Ovary (tissue), 9 donors: ENCODE measurements around the gene OTX1. TPM values are rescaled to one million over a fixed set of nuclear protein-coding genes. Genes with fewer than 3 reads are reported as not detected.

Source experiments
- DNase-seq, 5 donors: peaks; one replicate each; pipeline ENCODE4 v3.0.0-alpha.2; 2019 to 2020
- H3K27ac ChIP-seq, 2 donors: fragments of 200-600 bp; one replicate each; pipeline versions ENCODE4 v1.5.1 to v1.8.0; 2019 to 2022
- H3K27me3 ChIP-seq: fragments of 200-600 bp; one replicate; pipeline ENCODE4 v1.8.0; 2022
- H3K36me3 ChIP-seq: fragments of 200-600 bp; sonication (generic); one replicate; pipeline ENCODE4 v1.5.1; 2019
- H3K4me1 ChIP-seq: one replicate; pipeline ENCODE4 v1.8.1; 2013; ENCODE audit warnings: mild to moderate bottlenecking, moderate library complexity; ENCODE audit not compliant: insufficient read depth
- H3K4me3 ChIP-seq: fragments of 200-600 bp; sonication (generic); one replicate; pipeline ENCODE4 v1.5.1; 2017
- H3K9me3 ChIP-seq, 2 donors: fragments of 200-600 bp in 1 of 2; sonication (generic) in 1 of 2; one replicate each; pipeline versions ENCODE4 v1.5.1 to v1.8.1; 2013 to 2019; ENCODE audit warnings: mild to moderate bottlenecking in 1 of 2, moderate library complexity in 1 of 2
- EP300 ChIP-seq: sonication (generic); formaldehyde crosslinking; IDR thresholded peaks from one replicate; pipeline ENCODE4 v1.6.1; 2017; ENCODE audit warnings: antibody characterized with exemption
- POLR2A ChIP-seq: fragments of 450-650 bp; IDR thresholded peaks from one replicate; pipeline ENCODE4 v1.6.1; 2017; ENCODE audit warnings: antibody characterized with exemption, mild to moderate bottlenecking, moderate library complexity
- WGBS, 3 donors: extraction: QIAGEN DNeasy Blood & Tissue Kit in 1 of 3; methylation state at CpG; one replicate each; pipeline versions ENCODE4 v1.1.5 to v1.1.7; 2013 to 2017; 5-methylcytosine and 5-hydroxymethylcytosine counted together
- intact Hi-C, 4 donors: fragments of 100-400 bp; cut with DNase I; formaldehyde crosslinking; loops; one replicate each; pipeline versions ENCODE4 v1.11.0 to v1.15.1; 2022 to 2023
- polyA plus RNA-seq, 2 donors: library from polyadenylated mRNA; stranded (reverse); fragments of 200-250 nt in 1 of 2; fragments of 350-450 nt in 1 of 2; fragmentation: Illumina TruSeq in 1 of 2; extraction: RNeasy Lipid Tissue Mini Kit (QIAGEN cat#74804) in 1 of 2; gene quantifications; one replicate each; pipeline ENCODE4 v1.2.3, GENCODE V29; 2013 to 2014
- total RNA-seq, 7 donors: library from RNA; depleted of rRNA in 2 of 7; stranded (reverse); fragments of >200 nt in 2 of 7; fragmentation: NEBNext Ultra II Directional in 3 of 7; extraction: Animal tissue kit (Norgen Biotek cat#: 25700) in 3 of 7; gene quantifications; one replicate each; pipeline versions ENCODE4 v1.1.0 to v1.2.4, GENCODE V29; 2016 to 2023
- TF ChIP-seq, protein P1 (sequence below), 3 donors: fragments of 450-650 bp in 2 of 3; fragments of 200-600 bp in 1 of 3; IDR thresholded peaks; one replicate each; pipeline versions ENCODE4 v1.5.1 to v1.8.0; 2016 to 2022; ENCODE audit warnings: antibody characterized with exemption in 3 of 3, mild to moderate bottlenecking in 1 of 3
- donor health status: DM: no; HTN: no; CAD: no; lungs with moderate emphysema.
- donor health status: DM: no; HTN: no; CAD: no.
- donor health status: Bipolar disorder and iron deficiency.
- donor health status: DM: yes; HTN: yes; CAD: no.
- donor health status: DM: no; HTN: no; CAD: no.
- donor health status: DM: yes; HTN: yes; CAD: no.

Gene OTX1
- total and polyA plus RNA-seq, 9 donors, result 0.04 to 0.92 (median 0.19) TPM; not detected in 3

DNA sequence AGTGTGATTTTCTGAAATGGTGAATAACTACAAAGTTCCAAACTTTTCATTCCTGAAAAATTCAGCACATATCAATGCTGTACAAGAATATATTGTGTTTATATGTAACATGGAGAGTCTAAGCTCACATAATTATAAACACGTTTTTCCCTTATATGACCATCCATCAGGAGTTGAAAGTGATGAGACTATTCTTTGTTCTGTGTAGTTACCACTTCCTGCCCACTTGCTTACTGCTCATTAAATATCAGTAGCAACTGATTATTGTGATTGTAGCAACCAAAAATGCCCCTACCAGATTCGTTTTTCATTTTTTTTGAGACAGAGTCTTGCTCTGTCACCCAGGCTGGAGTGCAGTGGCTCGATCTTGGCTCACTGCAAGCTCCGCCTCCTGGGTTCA lies 30.8 kb downstream of the OTX1 start:
- H3K27me3 ChIP-seq, result no peaks in the 10 kb centered on the region
- no peaks in the 10 kb centered on the region for H3K9me3 ChIP-seq
- 76 to 79% (median 78%) methylated on average over 4 of the region's 4 CpGs for whole genome bisulfite sequencing, 3 donors
- no peak for DNase-seq
- H3K4me1 ChIP-seq, result no peaks in the 10 kb centered on the region
- TF ChIP-seq POLR2A (no peak), EP300 (no peak)
- TF ChIP-seq, protein P1, sequence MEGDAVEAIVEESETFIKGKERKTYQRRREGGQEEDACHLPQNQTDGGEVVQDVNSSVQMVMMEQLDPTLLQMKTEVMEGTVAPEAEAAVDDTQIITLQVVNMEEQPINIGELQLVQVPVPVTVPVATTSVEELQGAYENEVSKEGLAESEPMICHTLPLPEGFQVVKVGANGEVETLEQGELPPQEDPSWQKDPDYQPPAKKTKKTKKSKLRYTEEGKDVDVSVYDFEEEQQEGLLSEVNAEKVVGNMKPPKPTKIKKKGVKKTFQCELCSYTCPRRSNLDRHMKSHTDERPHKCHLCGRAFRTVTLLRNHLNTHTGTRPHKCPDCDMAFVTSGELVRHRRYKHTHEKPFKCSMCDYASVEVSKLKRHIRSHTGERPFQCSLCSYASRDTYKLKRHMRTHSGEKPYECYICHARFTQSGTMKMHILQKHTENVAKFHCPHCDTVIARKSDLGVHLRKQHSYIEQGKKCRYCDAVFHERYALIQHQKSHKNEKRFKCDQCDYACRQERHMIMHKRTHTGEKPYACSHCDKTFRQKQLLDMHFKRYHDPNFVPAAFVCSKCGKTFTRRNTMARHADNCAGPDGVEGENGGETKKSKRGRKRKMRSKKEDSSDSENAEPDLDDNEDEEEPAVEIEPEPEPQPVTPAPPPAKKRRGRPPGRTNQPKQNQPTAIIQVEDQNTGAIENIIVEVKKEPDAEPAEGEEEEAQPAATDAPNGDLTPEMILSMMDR (IDR thresholded peaks at IDR 0.05), result no peak
- H3K27ac ChIP-seq, result no peak overlapping the region
- intact Hi-C loops, result no loop called here
- H3K4me3 ChIP-seq, result no peak overlapping the region
- no peaks in the 10 kb centered on the region for H3K36me3 ChIP-seq

DNA sequence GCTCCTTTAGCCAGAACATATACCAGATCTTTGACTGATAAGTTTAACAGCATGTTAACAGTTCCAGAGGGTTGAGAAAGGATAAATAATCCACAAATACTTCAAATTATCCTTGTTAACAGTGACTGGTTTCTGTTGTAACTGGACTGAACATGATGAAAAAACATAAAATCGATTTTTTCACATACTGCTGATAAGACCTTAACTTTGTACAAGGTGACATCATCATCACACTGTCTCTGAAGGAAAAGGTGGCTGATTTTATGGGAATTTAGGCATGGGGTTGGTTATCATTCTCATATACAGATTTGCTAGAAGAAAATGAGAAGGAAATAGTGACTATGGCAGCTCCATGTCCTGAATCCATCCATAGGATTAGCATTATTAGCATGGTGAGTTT lies 36.1 kb downstream of the OTX1 start:
- DNase-seq, result no peak
- Histone ChIP-seq H3K4me1 (no peaks in the 10 kb centered on the region), H3K27me3 (no peaks in the 10 kb centered on the region), H3K27ac (no peak overlapping the region), H3K4me3 (no peak overlapping the region), H3K9me3 (no peaks in the 10 kb centered on the region), H3K36me3 (no peaks in the 10 kb centered on the region)
- 39 to 67% (median 43%) methylated on average over 1 of the region's 1 CpG for WGBS, 3 donors
- intact Hi-C loops, result no loop called here
- TF ChIP-seq, protein P1 (IDR thresholded peaks at IDR 0.05), result no peak
- TF ChIP-seq EP300 (no peak), POLR2A (no peak)

DNA sequence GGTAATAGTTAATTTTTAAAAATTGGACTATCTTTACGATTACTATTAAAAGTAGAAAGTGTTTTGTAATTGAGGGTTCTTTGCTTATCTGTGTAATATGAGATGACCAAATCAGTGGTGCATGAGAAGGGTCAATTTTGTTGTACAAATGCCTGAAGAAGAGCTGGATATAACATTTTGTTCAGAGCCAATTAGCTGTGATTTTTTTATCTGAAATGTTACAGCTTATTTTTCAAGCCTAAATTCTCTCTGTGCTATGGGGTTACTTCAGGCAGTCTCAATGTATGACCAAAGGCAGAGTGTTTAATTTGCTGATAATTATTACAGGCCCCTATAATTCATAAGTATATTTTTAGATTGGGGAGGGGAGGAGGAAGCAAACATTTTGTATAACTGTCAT lies 41.8 kb downstream of the OTX1 start:
- 43 to 55% (median 51%) methylated on average over 1 of the region's 1 CpG for WGBS, 3 donors
- H3K9me3 ChIP-seq, result no peaks in the 10 kb centered on the region
- TF ChIP-seq EP300 (no peak), POLR2A (no peak)
- TF ChIP-seq, protein P1 (IDR thresholded peaks at IDR 0.05), result no peak
- H3K27me3 ChIP-seq, result no peaks in the 10 kb centered on the region
- H3K36me3 ChIP-seq, result no peaks in the 10 kb centered on the region
- no peak overlapping the region for H3K4me3 ChIP-seq
- H3K4me1 ChIP-seq, result no peaks in the 10 kb centered on the region
- no peak for DNase-seq
- intact Hi-C loops, result no loop called here
- H3K27ac ChIP-seq, result no peak overlapping the region

DNA sequence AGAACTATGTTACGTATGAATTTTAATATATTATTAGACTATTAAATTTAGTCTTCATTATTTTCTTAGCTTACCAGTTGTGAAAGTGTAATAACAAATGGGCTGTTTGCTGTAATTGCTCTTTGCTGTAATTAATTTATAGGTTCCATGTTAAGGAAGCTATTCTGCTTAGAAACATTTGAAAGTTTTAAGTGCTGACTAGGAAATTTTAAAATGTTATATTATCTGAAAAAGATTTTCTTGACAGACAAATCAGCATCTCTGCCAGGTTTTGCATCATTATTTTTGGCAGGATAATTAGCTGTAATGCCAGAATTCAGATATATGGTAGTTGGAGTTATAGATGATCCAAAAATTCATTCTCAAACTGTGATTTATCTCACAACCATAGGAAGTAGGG lies 42.2 kb downstream of the OTX1 start:
- TF ChIP-seq EP300 (no peak), POLR2A (no peak)
- TF ChIP-seq, protein P1 (IDR thresholded peaks at IDR 0.05), result no peak
- Histone ChIP-seq H3K27ac (no peak overlapping the region), H3K9me3 (no peaks in the 10 kb centered on the region), H3K4me1 (no peaks in the 10 kb centered on the region), H3K4me3 (no peak overlapping the region), H3K36me3 (no peaks in the 10 kb centered on the region), H3K27me3 (no peaks in the 10 kb centered on the region)
- 0 to 4% (median 0%) methylated on average over 1 of the region's 1 CpG for WGBS, 3 donors
- intact Hi-C loops, result no loop called here
- no peak for DNase-seq

DNA sequence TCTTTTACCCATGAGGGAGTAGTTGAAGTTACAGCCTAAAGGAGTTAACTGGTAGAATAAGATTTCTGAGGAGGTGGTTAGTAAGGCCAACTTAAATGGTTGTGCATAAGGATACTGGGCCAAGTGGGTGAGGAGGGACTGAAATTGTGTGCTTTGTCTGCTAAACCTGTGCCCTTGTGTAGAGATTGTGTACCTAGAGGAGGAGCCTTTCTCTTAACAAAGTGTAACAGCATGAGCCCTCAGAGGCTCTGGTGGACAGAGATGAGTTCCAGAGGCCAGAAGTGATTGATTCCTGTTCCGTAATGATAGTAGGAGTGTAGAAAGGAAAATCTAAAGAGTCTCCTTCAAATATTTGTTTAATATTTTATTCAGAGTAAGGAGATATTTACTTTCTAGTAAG lies 42.9 kb downstream of the OTX1 start:
- DNase-seq, result no peak
- intact Hi-C loops, result no loop called here
- H3K9me3 ChIP-seq, result no peaks in the 10 kb centered on the region
- no peak overlapping the region for H3K4me3 ChIP-seq
- WGBS, 3 donors, result 71 to 88% (median 81%) methylated on average over 1 of the region's 1 CpG
- H3K27ac ChIP-seq, result no peak overlapping the region
- no peaks in the 10 kb centered on the region for H3K4me1 ChIP-seq
- no peaks in the 10 kb centered on the region for H3K27me3 ChIP-seq
- TF ChIP-seq, protein P1 (IDR thresholded peaks at IDR 0.05), result no peak
- TF ChIP-seq EP300, result no peak
- TF ChIP-seq POLR2A, result no peak
- no peaks in the 10 kb centered on the region for H3K36me3 ChIP-seq
